Glutamatergic neuron (in vitro differentiated cells): Measurements from ENCODE around the gene OR8D1. TPM values are rescaled to one million over a fixed set of nuclear protein-coding genes. Genes with fewer than 3 reads are reported as not detected.

Experiments used
- DNase-seq: peaks from one replicate; pipeline ENCODE4 v3.0.0; 2022
- H3K27ac Mint-ChIP-seq: one replicate; pipeline ENCODE4 v1.8.0; 2020; ENCODE audit warnings: mild to moderate bottlenecking, mixed read lengths, inconsistent platforms; ENCODE audit not compliant: unreplicated experiment
- H3K27me3 Mint-ChIP-seq: one replicate; pipeline ENCODE4 v1.8.0; 2020; ENCODE audit warnings: mild to moderate bottlenecking, moderate library complexity, mixed read lengths, inconsistent platforms; ENCODE audit not compliant: unreplicated experiment
- H3K36me3 Mint-ChIP-seq: one replicate; pipeline ENCODE4 v1.8.0; 2020; ENCODE audit warnings: mild to moderate bottlenecking, mixed read lengths, inconsistent platforms; ENCODE audit not compliant: unreplicated experiment
- H3K4me1 Mint-ChIP-seq: one replicate; pipeline ENCODE4 v1.8.0; 2020; ENCODE audit warnings: mild to moderate bottlenecking, low read depth, mixed read lengths, inconsistent platforms; ENCODE audit not compliant: unreplicated experiment
- H3K4me3 Mint-ChIP-seq: one replicate; pipeline ENCODE4 v1.8.0; 2020; ENCODE audit warnings: mild to moderate bottlenecking, mixed read lengths, inconsistent platforms; ENCODE audit not compliant: unreplicated experiment
- H3K9me3 Mint-ChIP-seq: one replicate; pipeline ENCODE4 v1.8.0; 2020; ENCODE audit warnings: mild to moderate bottlenecking, moderate library complexity, mixed read lengths, inconsistent platforms; ENCODE audit not compliant: unreplicated experiment
- long read RNA-seq: library from polyadenylated mRNA; unstranded; transcript quantifications from one replicate; pipeline ENCODE4 v2.0.0, GENCODE V29; 2020; ENCODE audit not compliant: unreplicated experiment
- total RNA-seq: library from RNA; stranded (reverse); fragmentation: NEBNext Ultra II Directional; extraction: Animal tissue kit (Norgen Biotek cat#: 25700); gene quantifications from one replicate; pipeline ENCODE4 v1.2.1, GENCODE V29; 2021; ENCODE audit not compliant: unreplicated experiment
- TF ChIP-seq, protein P1 (sequence below): fragments of 200-600 bp; sonication (generic); IDR thresholded peaks from one replicate; pipeline ENCODE4 v1.5.0; 2021; ENCODE audit not compliant: partially characterized antibody, unreplicated experiment

OR8D1 gene
- total RNA-seq, result not detected
- long read RNA-seq, result 0 reads

DNA sequence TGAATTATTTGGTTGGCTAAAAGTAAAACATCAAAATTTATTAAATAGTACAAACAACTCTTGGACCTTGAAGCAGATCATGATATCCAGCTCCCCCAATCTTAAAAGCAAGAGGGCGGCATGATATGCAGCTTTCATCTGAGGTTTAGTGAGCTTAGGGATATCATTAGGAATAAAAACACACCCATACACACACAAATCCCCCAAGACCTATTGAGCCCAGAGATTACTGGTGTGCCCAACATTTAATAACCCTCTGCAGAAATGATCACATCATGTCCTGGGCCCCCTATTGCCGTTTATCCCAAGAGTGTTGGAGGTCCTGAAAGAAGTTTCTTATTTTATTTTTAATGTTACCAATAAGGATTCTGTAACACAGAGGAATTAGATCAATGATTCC, at the start of gene OR8D1:
OR8D1 (minus strand) TSS at position 101 of the 400 bp plus-strand sequence. CDS start 3,183 bp downstream, outside the sequence.
- TF ChIP-seq, protein P1, sequence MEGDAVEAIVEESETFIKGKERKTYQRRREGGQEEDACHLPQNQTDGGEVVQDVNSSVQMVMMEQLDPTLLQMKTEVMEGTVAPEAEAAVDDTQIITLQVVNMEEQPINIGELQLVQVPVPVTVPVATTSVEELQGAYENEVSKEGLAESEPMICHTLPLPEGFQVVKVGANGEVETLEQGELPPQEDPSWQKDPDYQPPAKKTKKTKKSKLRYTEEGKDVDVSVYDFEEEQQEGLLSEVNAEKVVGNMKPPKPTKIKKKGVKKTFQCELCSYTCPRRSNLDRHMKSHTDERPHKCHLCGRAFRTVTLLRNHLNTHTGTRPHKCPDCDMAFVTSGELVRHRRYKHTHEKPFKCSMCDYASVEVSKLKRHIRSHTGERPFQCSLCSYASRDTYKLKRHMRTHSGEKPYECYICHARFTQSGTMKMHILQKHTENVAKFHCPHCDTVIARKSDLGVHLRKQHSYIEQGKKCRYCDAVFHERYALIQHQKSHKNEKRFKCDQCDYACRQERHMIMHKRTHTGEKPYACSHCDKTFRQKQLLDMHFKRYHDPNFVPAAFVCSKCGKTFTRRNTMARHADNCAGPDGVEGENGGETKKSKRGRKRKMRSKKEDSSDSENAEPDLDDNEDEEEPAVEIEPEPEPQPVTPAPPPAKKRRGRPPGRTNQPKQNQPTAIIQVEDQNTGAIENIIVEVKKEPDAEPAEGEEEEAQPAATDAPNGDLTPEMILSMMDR, result no peak
- no peak for DNase-seq
- H3K27ac Mint-ChIP-seq, result no peak within 1 kb of the TSS
- no peak within 1 kb of the TSS for H3K4me3 Mint-ChIP-seq
- no peaks in the 10 kb centered on the region for H3K27me3 Mint-ChIP-seq
- no peaks in the 10 kb centered on the region for H3K4me1 Mint-ChIP-seq
- no peaks in the 10 kb centered on the region for H3K36me3 Mint-ChIP-seq
- no peaks in the 10 kb centered on the region for H3K9me3 Mint-ChIP-seq

DNA sequence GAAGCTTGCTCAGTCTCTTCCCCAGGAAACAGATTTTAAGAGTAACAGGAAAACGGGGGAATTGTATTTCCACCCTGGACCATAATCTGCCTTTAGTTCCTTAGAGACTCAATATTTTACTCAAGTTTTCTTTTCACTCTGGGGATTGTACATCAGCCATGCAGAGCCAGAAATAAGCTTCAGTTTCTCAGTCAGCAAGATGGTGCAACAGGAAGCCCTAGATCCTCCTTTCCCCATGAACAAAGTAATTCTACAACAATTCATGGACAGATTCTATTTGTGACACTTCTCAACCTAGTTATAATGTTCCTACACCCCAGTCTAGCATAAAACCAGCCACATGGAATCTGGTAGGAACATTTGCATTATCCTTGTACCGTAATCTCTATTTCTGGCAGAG, 45.8 kb upstream of the OR8D1 start:
- Mint-ChIP-seq H3K4me1 (no peaks in the 10 kb centered on the region), H3K27me3 (no peaks in the 10 kb centered on the region), H3K9me3 (no peaks in the 10 kb centered on the region), H3K36me3 (no peaks in the 10 kb centered on the region), H3K4me3 (no peak overlapping the region), H3K27ac (no peak overlapping the region)
- no peak for DNase-seq
- TF ChIP-seq, protein P1, result no peak

DNA sequence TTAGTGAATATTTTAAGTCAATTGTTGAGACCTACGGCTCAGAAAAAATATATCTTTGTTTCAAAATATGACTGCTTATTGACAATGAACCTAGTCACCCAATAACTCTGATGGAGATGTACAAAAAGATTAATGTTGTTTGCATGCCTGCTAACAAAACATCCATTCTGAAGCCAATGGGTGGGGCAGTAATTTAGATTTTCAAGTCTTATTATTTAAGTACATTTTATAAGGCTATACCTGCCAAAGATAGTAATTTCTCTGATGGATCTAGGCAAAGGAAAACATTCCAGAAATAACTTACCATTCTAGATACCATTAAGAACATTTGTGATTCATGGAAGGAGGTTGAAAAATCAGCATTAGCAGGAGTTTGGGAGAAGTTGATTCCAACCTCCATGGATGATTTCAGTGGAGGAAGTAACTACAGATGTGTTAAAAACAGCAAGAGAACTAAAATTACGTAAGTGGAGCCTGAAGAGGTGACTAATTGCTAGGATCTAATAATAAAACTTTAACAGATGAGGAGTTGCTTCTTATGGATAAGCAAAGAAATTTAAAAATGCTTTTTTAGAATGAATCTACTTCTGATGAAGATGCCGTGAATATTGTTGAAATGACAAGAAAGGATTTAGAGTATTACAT, 32.7 kb upstream of the OR8D1 start:
- Mint-ChIP-seq H3K9me3 (no peaks in the 10 kb centered on the region), H3K27ac (no peak overlapping the region), H3K4me3 (no peak overlapping the region), H3K36me3 (no peaks in the 10 kb centered on the region), H3K4me1 (no peaks in the 10 kb centered on the region), H3K27me3 (no peaks in the 10 kb centered on the region)
- TF ChIP-seq, protein P1, result no peak
- no peak for DNase-seq

DNA sequence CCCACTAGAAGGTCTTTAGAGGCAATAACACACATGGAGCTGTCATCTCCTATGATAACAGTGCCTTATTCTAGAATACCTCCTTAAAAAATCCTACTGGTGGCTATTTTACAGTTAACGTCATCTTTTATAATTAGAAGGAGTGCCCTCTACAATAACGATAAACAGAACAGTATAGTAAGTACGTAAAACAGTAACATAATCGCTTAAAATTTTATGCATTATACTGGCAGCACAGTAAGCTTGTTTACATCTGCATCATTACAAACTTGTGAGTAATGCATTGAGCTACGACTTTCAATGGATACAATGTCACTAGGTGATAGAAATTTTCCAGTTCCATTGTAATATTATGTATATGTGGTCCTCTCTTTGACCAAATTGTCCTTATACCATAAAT, 30.6 kb upstream of the OR8D1 start:
- Mint-ChIP-seq H3K27me3 (no peaks in the 10 kb centered on the region), H3K27ac (no peak overlapping the region), H3K9me3 (peaks cover 1% of the 10 kb centered on the region), H3K4me1 (no peaks in the 10 kb centered on the region), H3K36me3 (no peaks in the 10 kb centered on the region), H3K4me3 (no peak overlapping the region)
- DNase-seq, result no peak
- TF ChIP-seq, protein P1, result no peak

DNA sequence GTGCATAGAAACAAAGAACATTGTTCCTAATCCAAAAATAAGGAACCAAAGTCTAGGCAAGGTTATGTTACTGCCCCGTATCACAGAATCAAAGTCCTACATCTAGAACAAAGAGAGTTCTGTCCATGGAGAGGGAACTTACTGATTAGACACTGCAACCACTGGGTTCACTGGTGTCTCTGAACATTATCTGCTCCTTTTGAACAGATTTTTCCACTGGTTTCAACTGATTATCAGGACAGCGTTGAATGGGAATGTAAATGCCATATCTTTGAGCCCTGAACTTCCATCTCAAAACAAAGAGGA, 26.3 kb upstream of the OR8D1 start:
- Mint-ChIP-seq H3K4me3 (no peak overlapping the region), H3K9me3 (peaks cover 1% of the 10 kb centered on the region), H3K4me1 (no peaks in the 10 kb centered on the region), H3K27ac (no peak overlapping the region), H3K36me3 (no peaks in the 10 kb centered on the region), H3K27me3 (no peaks in the 10 kb centered on the region)
- TF ChIP-seq, protein P1, result no peak
- DNase-seq, result no peak
